Esophagus muscularis mucosa (tissue), 4 donors: ENCODE measurements around the gene GPC5. TPM values are rescaled to one million over a fixed set of nuclear protein-coding genes. Genes with fewer than 3 reads are reported as not detected.

Experiments used
- DNase-seq: peaks from one replicate; pipeline ENCODE4 v3.0.0-alpha.2; 2017; ENCODE audit errors: extremely low spot score
- H3K27ac ChIP-seq, 4 donors: fragments of 200-600 bp; sonication (generic); replicated peaks in 1 of 4; 1 replicate in 3 of 4; 2 replicates in 1 of 4; pipeline ENCODE4 v1.5.1; 2016 to 2019; ENCODE audit warnings: mild to moderate bottlenecking in 1 of 4
- H3K27me3 ChIP-seq, 4 donors: fragments of 200-600 bp; sonication (generic); one replicate each; pipeline versions ENCODE4 v1.5.1 to v1.6.0; 2016 to 2019
- H3K36me3 ChIP-seq, 4 donors: fragments of 200-600 bp; sonication (generic); one replicate each; pipeline ENCODE4 v1.5.1; 2016 to 2019
- H3K4me1 ChIP-seq, 4 donors: fragments of 200-600 bp; sonication (generic); one replicate each; pipeline ENCODE4 v1.5.1; 2016 to 2019
- H3K4me3 ChIP-seq, 4 donors: fragments of 200-600 bp; sonication (generic); 1 replicate in 2 of 4; 2 replicates in 2 of 4; pipeline ENCODE4 v1.5.1; 2016 to 2019; ENCODE audit warnings: mild to moderate bottlenecking in 4 of 4, moderate library complexity in 1 of 4
- H3K9me3 ChIP-seq, 4 donors: fragments of 200-600 bp; sonication (generic); 1 replicate in 3 of 4; 2 replicates in 1 of 4; pipeline ENCODE4 v1.5.1; 2016 to 2019
- CTCF ChIP-seq, 3 experiments: fragments of 200-600 bp in 2 of 3; fragments of 450-650 bp in 1 of 3; sonication (generic) in 2 of 3; IDR thresholded peaks; one replicate each; pipeline ENCODE4 v1.5.1; 2017 to 2019; ENCODE audit warnings: antibody characterized with exemption in 3 of 3, mild to moderate bottlenecking in 2 of 3, moderate library complexity in 1 of 3
- EP300 ChIP-seq: sonication (generic); formaldehyde crosslinking; IDR thresholded peaks from one replicate; pipeline ENCODE4 v1.6.1; 2017; ENCODE audit warnings: antibody characterized with exemption
- POLR2A ChIP-seq: fragments of 450-650 bp; IDR thresholded peaks from one replicate; pipeline ENCODE4 v1.6.1; 2017; ENCODE audit warnings: antibody characterized with exemption, moderate library complexity, mild to moderate bottlenecking, low read depth
- POLR2AphosphoS5 ChIP-seq, 2 donors: sonication (generic); formaldehyde crosslinking; IDR thresholded peaks; one replicate each; pipeline ENCODE4 v1.6.1; 2017; ENCODE audit warnings: antibody characterized with exemption in 2 of 2
- WGBS: methylation state at CpG from one replicate; pipeline ENCODE4 v1.1.5; 2018; 5-methylcytosine and 5-hydroxymethylcytosine counted together
- intact Hi-C: fragments of 100-400 bp; cut with DNase I; formaldehyde crosslinking; loops from one replicate; pipeline ENCODE4 v1.15.1; 2023
- total RNA-seq, 4 donors: library from RNA; depleted of rRNA; stranded (reverse); fragments of >200 nt; gene quantifications; one replicate each; pipeline versions ENCODE4 v1.1.0 to v1.2.1, GENCODE V29; 2016

Gene GPC5
- total RNA-seq, 4 donors from 2014 or later: 0.13 to 0.42 (median 0.33) TPM; not detected in 1

- no peak for DNase-seq
- Histone ChIP-seq H3K4me3 (no peak overlapping the region), H3K9me3 (no peaks in the 10 kb centered on the region), H3K4me1 (no peaks in the 10 kb centered on the region), H3K27me3 (no peaks in the 10 kb centered on the region), H3K36me3 (no peaks in the 10 kb centered on the region), H3K27ac (no peak overlapping the region)
- TF ChIP-seq EP300 (no peak), CTCF (IDR thresholded peaks at IDR 0.05) (no peak)
- intact Hi-C loops: no loop called here
- 71% methylated on average over 2 of the region's 2 CpGs for WGBS
Measured at GRCh38 chr13:92821324-92821723, 1422.9 kb downstream of the GPC5 start.

GRCh38 chr13:92823059-92823458 is 1424.6 kb downstream of the GPC5 start:
- Histone ChIP-seq H3K27me3 (no peaks in the 10 kb centered on the region), H3K9me3 (no peaks in the 10 kb centered on the region), H3K36me3 (no peaks in the 10 kb centered on the region), H3K4me1 (no peaks in the 10 kb centered on the region), H3K27ac (no peak overlapping the region), H3K4me3 (no peak overlapping the region)
- intact Hi-C loops: no loop called here
- TF ChIP-seq EP300 (no peak), CTCF (IDR thresholded peaks at IDR 0.05) (no peak), POLR2AphosphoS5 (IDR thresholded peaks at IDR 0.05) (no peak), POLR2A (no peak)
- 80% methylated on average over 1 of the region's 1 CpG for WGBS
- DNase-seq: no peak

GRCh38 chr13:92825938-92826596 is 1427.6 kb downstream of the GPC5 start:
- Histone ChIP-seq H3K4me3 (no peak overlapping the region), H3K27me3 (no peaks in the 10 kb centered on the region), H3K36me3 (no peaks in the 10 kb centered on the region), H3K4me1 (no peaks in the 10 kb centered on the region), H3K27ac (no peak overlapping the region), H3K9me3 (no peaks in the 10 kb centered on the region)
- intact Hi-C loops: no loop called here
- 66% methylated on average over 5 of the region's 5 CpGs for WGBS
- TF ChIP-seq CTCF (IDR thresholded peaks at IDR 0.05): no peak
- no peak for TF ChIP-seq POLR2AphosphoS5 (IDR thresholded peaks at IDR 0.05)
- TF ChIP-seq POLR2A: no peak
- no peak for TF ChIP-seq EP300
- DNase-seq: no peak

GRCh38 chr13:92827503-92827902 is 1429.1 kb downstream of the GPC5 start:
- intact Hi-C loops: no loop called here
- 74% methylated on average over 3 of the region's 4 CpGs for WGBS
- Histone ChIP-seq H3K4me3 (no peak overlapping the region), H3K27me3 (no peaks in the 10 kb centered on the region), H3K4me1 (no peaks in the 10 kb centered on the region), H3K36me3 (no peaks in the 10 kb centered on the region), H3K27ac (no peak overlapping the region), H3K9me3 (no peaks in the 10 kb centered on the region)
- TF ChIP-seq POLR2AphosphoS5 (IDR thresholded peaks at IDR 0.05): no peak
- no peak for TF ChIP-seq CTCF (IDR thresholded peaks at IDR 0.05)
- no peak for TF ChIP-seq POLR2A
- TF ChIP-seq EP300: no peak
- DNase-seq: no peak

- no peaks in the 10 kb centered on the region for H3K9me3 ChIP-seq
- no peak for DNase-seq
- TF ChIP-seq POLR2AphosphoS5 (IDR thresholded peaks at IDR 0.05) (no peak), CTCF (IDR thresholded peaks at IDR 0.05) (no peak), POLR2A (no peak), EP300 (no peak)
- no peaks in the 10 kb centered on the region for H3K27me3 ChIP-seq
- no peak overlapping the region for H3K27ac ChIP-seq
- no peaks in the 10 kb centered on the region for H3K4me1 ChIP-seq
- H3K4me3 ChIP-seq: no peak overlapping the region
- H3K36me3 ChIP-seq: no peaks in the 10 kb centered on the region
- intact Hi-C loops: no loop called here
- WGBS: 20% methylated on average over 3 of the region's 3 CpGs
Measured at GRCh38 chr13:92829930-92830329, 1431.5 kb downstream of the GPC5 start.
